K562 (cell line): Measurements from ENCODE around the gene MAGI3. TPM values are rescaled to one million over a fixed set of nuclear protein-coding genes. Genes with fewer than 3 reads are reported as not detected.
A peak's percentile ranks its signal among the peaks of the same experiment; 100 is the strongest.

Experiments
- ATF1 ChIP-seq, 2 experiments: fragments of 450-650 bp in 1 of 2; IDR thresholded peaks; 2 replicates each; pipeline ENCODE4 v1.6.1; 2016; ENCODE audit warnings: missing compliant biosample characterization in 1 of 2, missing genetic modification characterization in 1 of 2
- CBFA2T2 ChIP-seq: fragments of 450-650 bp; conservative IDR thresholded peaks from 2 replicates; pipeline ENCODE4 v1.6.1; 2017; ENCODE audit warnings: mild to moderate bottlenecking
- CHD4 ChIP-seq: fragments of 200-600 bp; sonication (generic); IDR thresholded peaks from 3 replicates; pipeline ENCODE4 v1.6.1; 2012; ENCODE audit warnings: low read depth, mild to moderate bottlenecking, mixed read lengths, low read length, inconsistent platforms; ENCODE audit not compliant: insufficient read depth, insufficient replicate concordance, poor library complexity, severe bottlenecking
- FOSL1 ChIP-seq: fragments of 200-800 bp; sonication (Bioruptor generic); conservative IDR thresholded peaks from 2 replicates; pipeline ENCODE4 v1.6.1; 2016; ENCODE audit warnings: missing genetic modification characterization, missing compliant biosample characterization
- FOXK2 ChIP-seq, 2 experiments: fragments of 450-650 bp; IDR thresholded peaks in 1 of 2; conservative IDR thresholded peaks in 1 of 2; 2 replicates each; pipeline ENCODE4 v1.6.1; 2016; ENCODE audit warnings: low read depth in 2 of 2, mild to moderate bottlenecking in 1 of 2
- JUN ChIP-seq, 2 experiments: sonication (generic) in 1 of 2; formaldehyde crosslinking in 1 of 2; IDR thresholded peaks; 2 replicates each; pipeline versions ENCODE4 v1.6.1 to v1.8.0; 2012 to 2022; ENCODE audit warnings: borderline replicate concordance in 2 of 2, mild to moderate bottlenecking in 2 of 2, improper control_type of control experiment in 1 of 2, low read depth in 1 of 2, low read length in 1 of 2, missing genetic modification reagents in 1 of 2
- L3MBTL2 ChIP-seq: fragments of 450-650 bp; IDR thresholded peaks from 2 replicates; pipeline ENCODE4 v1.6.1; 2016; ENCODE audit warnings: mild to moderate bottlenecking, moderate library complexity
- MCM3 ChIP-seq: fragments of 450-650 bp; IDR thresholded peaks from 2 replicates; pipeline ENCODE4 v1.6.1; 2016
- REST ChIP-seq, 2 experiments: fragments of 450-650 bp; formaldehyde crosslinking in 1 of 2; IDR thresholded peaks; 2 replicates each; pipeline versions ENCODE4 v1.4.0 to v1.6.1; 2014 to 2020; ENCODE audit warnings: mild to moderate bottlenecking in 2 of 2, borderline replicate concordance in 1 of 2, low read depth in 1 of 2
- ZNF146 ChIP-seq: IDR thresholded peaks from one replicate; pipeline ENCODE4 v1.6.1; 2018; ENCODE audit warnings: missing compliant biosample characterization; ENCODE audit not compliant: unreplicated experiment
- ZNF75A ChIP-seq: fragments of 450-650 bp; formaldehyde crosslinking; IDR thresholded peaks from 2 replicates; pipeline ENCODE4 v1.4.0; 2020; ENCODE audit warnings: mild to moderate bottlenecking
- ZSCAN29 ChIP-seq: fragments of 450-650 bp; IDR thresholded peaks from 2 replicates; pipeline ENCODE4 v1.6.1; 2017
- polyA plus RNA-seq, 8 experiments: library from polyadenylated mRNA; depleted of rRNA in 4 of 8; stranded (reverse) in 5 of 8; unstranded in 3 of 8; fragments of >200 nt; fragmentation: Nextera tagmentation in 2 of 8; fragmentation: Illumina TruSeq in 1 of 8; extraction: Ambion mirVana in 2 of 8; extraction: Trizol in 1 of 8; gene quantifications; 2 replicates each; pipeline versions ENCODE4 v1.2.1 to v1.2.3, GENCODE V29; 2011 to 2014; ENCODE audit warnings: inconsistent platforms in 1 of 8, missing spikeins in 1 of 8
- total RNA-seq, 7 experiments: library from RNA; depleted of rRNA in 6 of 7; stranded (reverse); fragments of >200 nt in 6 of 7; fragmentation: Illumina TruSeq in 2 of 7; extraction: Trizol in 2 of 7; gene quantifications; 2 replicates each; pipeline versions ENCODE4 v1.2.1 to v1.2.3, GENCODE V29; 2011 to 2021; ENCODE audit warnings: low replicate concordance in 1 of 7
- TF ChIP-seq, protein P1 (sequence below): fragments of 450-650 bp; IDR thresholded peaks from 2 replicates; pipeline ENCODE4 v1.6.1; 2017; ENCODE audit warnings: mild to moderate bottlenecking, moderate library complexity

MAGI3 gene
- total and polyA plus RNA-seq, 9 of the 15 experiments (the other 6 are each of a cell fraction or from before 2014, with no cell fraction given): 1.0 to 8.6 (median 5.5) TPM

DNA sequence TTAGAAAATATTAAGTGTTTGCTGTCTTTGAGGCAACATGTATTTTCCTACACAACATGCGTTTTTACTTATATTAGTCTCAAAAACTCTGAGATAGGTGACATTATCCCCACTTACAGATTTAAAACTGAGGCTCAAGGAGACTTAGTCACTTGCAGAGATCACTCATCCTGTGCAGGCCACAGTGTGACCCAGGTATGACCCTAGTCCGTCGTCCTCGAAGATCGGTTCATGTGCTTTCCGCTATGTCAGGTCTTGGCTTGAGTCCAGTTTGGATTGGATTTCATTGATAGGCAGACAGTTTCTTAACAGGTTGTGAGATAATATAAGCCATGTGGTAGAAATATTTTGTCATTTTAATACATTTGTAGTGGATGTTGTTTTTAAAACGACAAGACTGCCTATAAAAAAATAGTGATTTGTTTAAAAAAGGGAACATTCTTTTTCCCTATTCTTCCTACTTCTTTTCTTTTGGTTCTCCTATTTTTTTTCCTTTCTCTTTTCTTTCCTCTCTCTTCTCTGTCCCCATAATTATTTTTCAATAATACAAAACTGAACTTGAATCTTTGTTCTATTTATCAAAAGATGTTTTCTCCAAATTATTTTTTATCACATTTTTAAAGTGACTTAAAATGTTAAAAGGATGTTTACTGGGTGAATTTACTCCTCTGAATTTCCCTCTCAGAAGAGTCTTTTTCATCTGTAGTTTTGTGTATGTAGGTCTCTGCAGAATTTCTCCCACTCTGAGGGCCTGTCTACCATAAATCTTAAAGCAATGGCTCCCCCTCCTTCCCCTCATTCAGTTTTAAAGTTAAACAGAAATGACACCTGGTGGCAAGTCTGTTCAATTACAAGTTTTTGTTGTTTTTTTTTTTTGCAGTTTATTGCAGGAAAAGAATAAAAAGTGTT, 287.2 kb downstream of the MAGI3 start (continued):
- TF ChIP-seq CHD4: no peak
- TF ChIP-seq ZNF75A (CRISPR knock-in tag): 0 out of 2 replicates have a peak, but pooled peaks have one; percentile 51
- TF ChIP-seq CBFA2T2: peak; percentile 65
- TF ChIP-seq FOXK2 (conservative IDR thresholded peaks at IDR 0.05 in 1 of 2, IDR thresholded peaks at IDR 0.05 in 1 of 2; ENCODE audit: low read depth in 2 of 2): peak in 1 of 2 experiments; percentile 23; a peak in 1 of 4 replicates
- peak; percentile 77 for TF ChIP-seq FOSL1 (tag)
- peak; percentile 62; the same call in 1 of the 2 replicates for TF ChIP-seq JUN (IDR thresholded peaks at IDR 0.05; ENCODE audit: borderline replicate concordance, low read depth, low read length)
- TF ChIP-seq JUN (CRISPR knock-in tag; IDR thresholded peaks at IDR 0.05; ENCODE audit: borderline replicate concordance): no peak
- TF ChIP-seq ATF1 (CRISPR knock-in tag; IDR thresholded peaks at IDR 0.05): no peak
- peak; percentile 40; the same call in 1 of the 2 replicates for TF ChIP-seq ATF1 (tag; IDR thresholded peaks at IDR 0.05)
- TF ChIP-seq ZSCAN29: no peak
- TF ChIP-seq L3MBTL2: peak; percentile 98
- peak; percentile 80 for TF ChIP-seq REST (IDR thresholded peaks at IDR 0.05; ENCODE audit: borderline replicate concordance)
- no peak for TF ChIP-seq REST (CRISPR knock-in tag; IDR thresholded peaks at IDR 0.05; ENCODE audit: low read depth)
- TF ChIP-seq MCM3: no peak
- TF ChIP-seq, protein P1, sequence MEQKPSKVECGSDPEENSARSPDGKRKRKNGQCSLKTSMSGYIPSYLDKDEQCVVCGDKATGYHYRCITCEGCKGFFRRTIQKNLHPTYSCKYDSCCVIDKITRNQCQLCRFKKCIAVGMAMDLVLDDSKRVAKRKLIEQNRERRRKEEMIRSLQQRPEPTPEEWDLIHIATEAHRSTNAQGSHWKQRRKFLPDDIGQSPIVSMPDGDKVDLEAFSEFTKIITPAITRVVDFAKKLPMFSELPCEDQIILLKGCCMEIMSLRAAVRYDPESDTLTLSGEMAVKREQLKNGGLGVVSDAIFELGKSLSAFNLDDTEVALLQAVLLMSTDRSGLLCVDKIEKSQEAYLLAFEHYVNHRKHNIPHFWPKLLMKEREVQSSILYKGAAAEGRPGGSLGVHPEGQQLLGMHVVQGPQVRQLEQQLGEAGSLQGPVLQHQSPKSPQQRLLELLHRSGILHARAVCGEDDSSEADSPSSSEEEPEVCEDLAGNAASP: 0 out of 2 replicates have a peak, but pooled peaks have one; percentile 29
- TF ChIP-seq ZNF146 (CRISPR knock-in tag): no peak
